GM10266 (cell line): Measurements from ENCODE around the gene UTP15.

ENCODE experiments used
- DNase-seq: peaks from one replicate; pipeline ENCODE4 v3.0.0; 2012; ENCODE audit errors: extremely low spot score
- CTCF ChIP-seq: IDR thresholded peaks from 2 replicates; pipeline ENCODE4 v1.5.1; 2012; ENCODE audit warnings: mild to moderate bottlenecking, low read depth; ENCODE audit not compliant: control insufficient read depth, insufficient read depth; ENCODE audit errors: missing control alignments

The UTP15 gene

GRCh38 chr5:73612799-73613198, 47.3 kb downstream of the UTP15 start:
- no peak for DNase-seq
- no peak for TF ChIP-seq CTCF

- DNase-seq = no peak
- TF ChIP-seq CTCF = no peak
Observed at GRCh38 chr5:73615085-73615484, 49.5 kb downstream of the UTP15 start.

- TF ChIP-seq CTCF = no peak
- no peak for DNase-seq
Observed at GRCh38 chr5:73615947-73616346, 50.4 kb downstream of the UTP15 start.

GRCh38 chr5:73617510-73618279, 52.2 kb downstream of the UTP15 start:
- no peak for TF ChIP-seq CTCF
- DNase-seq = no peak

GRCh38 chr5:73619606-73620333, 54.2 kb downstream of the UTP15 start:
- TF ChIP-seq CTCF = no peak
- DNase-seq = no peak

GRCh38 chr5:73620334-73620687, 54.8 kb downstream of the UTP15 start:
- TF ChIP-seq CTCF = no peak
- DNase-seq = no peak

GRCh38 chr5:73623060-73623459, 57.5 kb downstream of the UTP15 start:
- DNase-seq = no peak
- TF ChIP-seq CTCF = no peak
